Activated naive CD8-positive, alpha-beta T cell treated with anti-CD3 and anti-CD28 coated beads, Interleukin-2, amount 50 U/mL, for 16 hours (primary cell): ENCODE measurements around the gene ATP6V0B.

Source experiments
- DNase-seq: peaks from one replicate; pipeline ENCODE4 v3.0.0-alpha.2; 2020; ENCODE audit warnings: low read depth, low spot score

ATP6V0B gene

DNA sequence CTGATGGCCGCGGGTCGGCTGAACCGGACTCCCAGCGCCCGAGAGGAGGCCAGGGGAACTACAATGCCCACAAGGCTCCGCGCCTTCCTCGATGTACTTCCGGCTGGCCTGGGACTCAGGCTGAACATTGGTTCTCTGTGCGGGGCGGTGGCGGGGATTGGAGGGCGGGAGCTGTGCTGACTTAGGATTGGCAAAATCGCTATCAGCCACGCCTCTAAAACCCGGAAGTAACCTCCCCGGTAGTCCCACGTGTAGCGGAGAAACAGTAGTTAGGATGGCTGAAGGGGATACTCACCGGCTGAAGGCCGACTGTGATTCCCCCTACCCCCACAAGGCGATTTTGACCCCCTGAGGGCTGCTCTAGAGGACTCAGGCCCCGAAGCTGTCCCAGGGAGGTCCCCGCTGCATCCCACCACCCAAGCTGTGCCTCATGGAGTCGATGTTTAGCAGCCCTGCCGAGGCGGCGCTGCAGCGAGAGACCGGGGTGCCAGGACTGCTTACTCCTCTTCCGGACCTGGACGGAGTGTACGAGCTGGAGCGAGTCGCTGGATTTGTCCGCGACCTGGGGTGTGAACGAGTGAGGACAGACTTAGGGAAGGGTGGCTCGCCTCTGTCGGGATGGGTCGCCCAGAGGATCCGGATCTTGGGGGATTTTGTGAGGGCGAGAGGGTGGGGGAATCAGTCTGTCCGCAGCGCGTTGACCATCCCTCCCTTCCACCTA lies 4.9 kb upstream of the ATP6V0B start, which contains the start of gene DPH2:
DPH2 (plus strand) TSS at position 265 of the 721 bp plus-strand sequence; CDS start at position 431, 166 bp downstream.
- DNase-seq: peak; percentile 92

DNA sequence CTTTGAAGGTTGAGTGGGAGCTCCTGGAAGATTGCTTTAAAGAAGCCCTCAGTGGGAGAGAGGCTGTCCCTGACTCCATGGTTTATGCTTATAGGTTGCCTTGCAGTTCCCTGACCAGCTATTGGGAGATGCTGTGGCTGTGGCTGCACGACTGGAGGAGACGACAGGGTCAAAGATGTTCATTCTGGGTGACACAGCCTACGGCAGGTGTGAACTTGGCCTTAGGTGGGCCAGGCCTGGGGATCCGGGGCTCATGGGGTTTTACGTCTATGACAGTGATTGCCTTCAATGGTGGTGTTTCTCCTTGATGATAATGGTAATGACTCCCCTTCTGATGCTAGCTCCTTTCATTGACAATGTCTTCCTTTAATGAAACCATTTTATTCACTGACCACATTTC lies 4.3 kb upstream of the ATP6V0B start:
- DNase-seq: no peak

DNA sequence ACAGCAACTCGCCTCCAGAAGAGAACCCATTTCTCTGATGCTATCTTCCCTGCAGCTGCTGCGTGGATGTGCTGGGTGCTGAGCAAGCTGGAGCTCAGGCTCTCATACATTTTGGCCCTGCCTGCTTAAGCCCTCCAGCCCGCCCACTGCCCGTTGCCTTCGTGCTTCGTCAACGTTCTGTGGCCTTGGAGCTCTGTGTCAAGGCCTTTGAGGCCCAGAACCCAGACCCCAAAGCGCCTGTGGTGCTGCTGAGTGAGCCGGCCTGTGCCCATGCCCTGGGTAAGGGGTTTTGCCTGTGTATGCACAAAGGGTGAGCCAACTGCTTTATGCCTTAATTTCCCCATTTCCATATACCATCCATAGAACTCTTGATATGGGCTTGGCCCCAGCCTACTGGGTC lies 3.8 kb upstream of the ATP6V0B start:
- DNase-seq: no peak

DNA sequence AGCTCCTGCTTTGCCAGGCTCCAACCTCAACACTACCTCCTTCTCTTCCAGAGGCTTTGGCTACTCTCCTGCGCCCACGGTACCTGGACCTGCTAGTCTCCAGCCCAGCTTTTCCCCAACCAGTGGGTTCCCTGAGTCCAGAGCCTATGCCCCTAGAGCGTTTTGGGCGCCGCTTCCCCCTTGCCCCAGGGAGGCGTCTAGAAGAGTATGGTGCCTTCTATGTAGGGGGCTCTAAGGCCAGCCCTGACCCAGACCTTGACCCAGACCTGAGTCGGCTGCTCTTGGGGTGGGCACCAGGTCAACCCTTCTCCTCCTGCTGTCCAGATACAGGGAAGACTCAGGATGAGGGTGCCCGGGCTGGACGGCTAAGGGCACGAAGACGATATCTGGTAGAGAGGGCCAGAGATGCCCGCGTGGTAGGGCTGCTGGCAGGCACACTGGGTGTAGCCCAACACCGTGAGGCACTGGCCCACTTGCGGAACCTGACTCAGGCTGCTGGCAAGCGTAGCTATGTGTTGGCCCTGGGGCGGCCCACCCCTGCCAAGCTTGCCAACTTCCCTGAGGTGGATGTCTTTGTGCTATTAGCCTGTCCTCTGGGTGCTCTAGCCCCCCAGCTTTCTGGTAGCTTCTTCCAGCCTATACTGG lies 3.3 kb upstream of the ATP6V0B start:
- no peak for DNase-seq

DNA sequence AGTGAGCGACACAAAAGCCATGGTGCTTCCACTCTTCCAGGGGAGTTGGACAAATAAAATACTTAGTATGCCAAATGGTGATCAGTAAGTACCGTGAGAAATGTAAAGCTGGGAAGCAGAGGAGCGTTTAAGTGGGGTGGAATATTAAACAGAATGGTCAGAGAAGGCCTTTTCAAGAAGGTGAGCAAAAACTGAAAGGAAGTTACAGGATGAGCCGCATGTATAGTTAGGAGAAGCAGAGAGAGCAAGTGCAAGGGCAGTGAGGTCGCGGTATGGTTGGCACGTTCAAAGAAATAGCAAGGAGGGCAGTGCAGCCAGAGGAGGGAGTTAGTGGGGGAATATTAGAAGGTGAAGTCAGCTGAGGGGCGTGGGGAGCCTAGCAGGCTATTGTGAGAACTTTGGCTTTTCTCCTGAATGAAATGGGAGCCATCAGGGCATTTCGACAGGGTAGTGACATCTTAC lies 748 bp upstream of the ATP6V0B start:
- DNase-seq: no peak

DNA sequence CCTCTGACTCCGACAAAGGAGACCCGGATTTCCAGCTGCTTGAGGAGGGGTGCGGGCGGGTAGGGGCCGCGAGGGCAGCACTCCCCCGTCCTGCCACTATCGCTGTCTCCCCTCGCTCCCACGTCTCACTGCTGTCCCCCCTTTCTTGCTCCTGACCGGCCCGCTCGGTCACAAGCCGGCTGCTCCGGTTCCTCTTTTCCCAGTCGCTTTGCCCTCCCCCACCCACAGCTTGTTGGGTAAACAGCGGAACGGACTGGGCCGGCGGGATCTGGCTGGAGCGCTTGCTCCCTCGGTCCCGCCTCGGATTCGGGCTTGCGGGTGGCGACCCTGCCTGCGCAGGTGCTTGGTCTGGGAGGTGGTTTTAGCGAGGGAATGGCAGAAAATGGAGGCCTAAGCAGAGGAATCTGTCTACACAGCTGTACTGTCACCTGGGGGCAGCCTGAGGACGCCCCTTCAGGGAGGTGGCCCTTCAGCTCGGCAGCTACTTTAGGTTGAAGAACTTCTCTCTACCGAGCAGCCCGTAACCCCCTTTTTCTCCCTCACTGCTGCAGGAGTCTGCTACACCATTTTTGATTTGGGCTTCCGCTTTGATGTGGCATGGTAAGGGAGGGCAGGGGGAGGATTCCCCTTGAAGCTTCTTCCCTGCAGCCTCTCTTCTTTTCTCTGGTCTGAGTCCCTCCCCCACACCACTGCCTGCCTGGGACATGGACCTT lies 645 bp downstream of the ATP6V0B start:
- no peak for DNase-seq

DNA sequence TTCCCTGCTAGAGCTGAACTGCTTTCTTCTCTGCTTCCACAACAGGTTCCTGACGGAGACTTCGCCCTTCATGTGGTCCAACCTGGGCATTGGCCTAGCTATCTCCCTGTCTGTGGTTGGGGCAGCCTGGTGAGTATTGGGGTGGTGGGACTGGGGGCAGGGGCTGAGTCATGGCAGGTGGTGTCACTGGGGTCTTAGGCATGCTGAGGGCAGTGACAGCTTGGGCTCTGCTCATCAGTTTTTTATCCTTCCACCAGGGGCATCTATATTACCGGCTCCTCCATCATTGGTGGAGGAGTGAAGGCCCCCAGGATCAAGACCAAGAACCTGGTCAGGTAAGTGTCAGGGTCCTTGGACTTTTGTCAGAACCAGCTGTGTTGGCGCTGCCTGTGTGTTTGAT lies 1.3 kb downstream of the ATP6V0B start:
- no peak for DNase-seq

DNA sequence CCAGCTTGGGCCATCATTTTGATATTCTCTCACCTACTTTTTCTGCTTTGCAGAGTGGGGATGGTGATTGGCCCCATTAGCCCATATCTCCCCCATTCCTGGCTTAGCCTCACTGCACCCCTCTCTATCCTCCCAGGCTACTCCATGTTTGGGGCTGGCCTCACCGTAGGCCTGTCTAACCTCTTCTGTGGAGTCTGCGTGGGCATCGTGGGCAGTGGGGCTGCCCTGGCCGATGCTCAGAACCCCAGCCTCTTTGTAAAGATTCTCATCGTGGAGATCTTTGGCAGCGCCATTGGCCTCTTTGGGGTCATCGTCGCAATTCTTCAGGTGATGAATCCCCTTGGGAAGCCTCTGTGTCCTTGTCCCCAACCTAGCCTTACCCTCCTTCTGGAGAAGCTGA lies 2.1 kb downstream of the ATP6V0B start:
- no peak for DNase-seq

DNA sequence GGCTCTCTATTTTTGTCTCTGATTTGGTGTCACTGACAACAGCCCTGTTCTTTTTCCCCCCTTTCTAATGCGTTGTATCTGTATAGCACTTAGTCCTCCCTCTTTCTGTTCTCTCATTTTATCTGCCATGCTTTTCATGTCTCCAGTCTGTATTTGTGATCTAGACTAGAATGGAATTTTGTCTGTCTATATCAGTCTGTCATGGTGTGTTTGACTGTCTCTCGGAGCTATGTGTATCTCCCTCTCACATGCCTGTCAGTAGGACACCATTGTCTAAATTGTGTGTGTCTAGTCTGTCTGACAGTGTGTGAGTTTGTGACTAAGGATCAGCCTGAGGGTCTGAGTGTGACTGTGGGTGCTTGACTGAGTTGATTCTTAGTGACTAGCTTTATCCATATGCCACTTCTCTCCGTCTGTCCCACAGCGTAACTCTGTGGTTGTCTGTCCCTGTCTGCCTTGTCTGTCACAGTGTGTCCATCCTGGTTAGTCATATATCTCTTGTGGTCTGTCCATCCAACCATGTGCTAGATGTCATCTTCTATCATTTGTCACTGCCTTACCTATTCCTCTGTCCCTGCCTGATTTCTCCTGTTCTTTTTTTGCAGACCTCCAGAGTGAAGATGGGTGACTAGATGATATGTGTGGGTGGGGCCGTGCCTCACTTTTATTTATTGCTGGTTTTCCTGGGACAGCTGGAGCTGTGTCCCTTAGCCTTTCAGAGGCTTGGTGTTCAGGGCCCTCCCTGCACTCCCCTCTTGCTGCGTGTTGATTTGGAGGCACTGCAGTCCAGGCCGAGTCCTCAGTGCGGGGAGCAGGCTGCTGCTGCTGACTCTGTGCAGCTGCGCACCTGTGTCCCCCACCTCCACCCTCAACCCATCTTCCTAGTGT lies 2.9 kb downstream of the ATP6V0B start:
- no peak for DNase-seq

DNA sequence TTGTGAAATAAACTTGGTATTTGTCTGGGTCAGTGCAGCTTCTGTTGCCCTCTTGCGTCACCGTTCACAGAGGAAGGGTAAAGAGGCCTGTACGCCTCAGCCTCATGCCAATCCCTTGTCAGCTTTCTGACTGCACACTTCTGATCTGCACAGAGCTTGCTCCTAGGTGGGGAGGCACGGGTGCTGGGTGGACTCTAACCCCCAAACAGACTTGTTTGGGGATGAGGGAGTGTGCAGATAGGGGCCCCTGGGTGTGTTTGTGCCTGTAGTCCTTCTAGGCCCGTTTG lies 3.4 kb downstream of the ATP6V0B start:
- DNase-seq: no peak

DNA sequence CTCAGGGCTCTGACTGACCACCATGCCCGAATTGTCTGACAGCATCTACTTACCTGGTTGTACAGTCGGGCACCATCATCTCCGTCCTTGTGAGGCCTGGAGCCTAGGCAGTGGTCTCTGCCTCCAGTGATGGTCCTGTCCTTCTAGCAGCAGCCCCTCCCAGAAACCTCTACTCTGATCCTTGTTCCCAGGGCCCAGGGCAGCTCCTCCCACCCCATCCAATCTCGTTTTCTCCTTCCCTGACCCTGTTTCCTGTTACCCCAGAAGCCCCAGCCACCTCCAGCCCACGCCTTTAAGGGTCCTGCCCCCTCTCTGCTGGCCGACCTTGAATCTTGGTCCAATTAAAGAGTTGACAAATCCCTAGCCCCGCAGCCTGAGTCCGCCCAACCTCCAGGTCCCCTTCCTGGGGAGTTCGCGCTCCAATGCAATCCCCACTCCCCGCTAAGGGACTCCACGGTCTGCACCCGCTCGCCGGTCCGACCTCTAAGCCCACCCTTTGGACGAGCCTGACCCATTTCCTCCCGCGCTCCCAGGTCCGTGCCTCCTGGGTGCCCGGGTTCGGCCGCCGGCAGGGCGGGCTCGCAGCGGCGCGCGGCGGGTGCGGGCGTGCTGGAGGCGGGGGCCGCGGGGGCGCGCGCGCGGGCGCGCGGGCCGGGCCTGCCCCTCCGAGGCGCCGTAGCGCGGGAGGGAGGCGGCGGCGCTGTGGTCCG lies 3.9 kb downstream of the ATP6V0B start, which contains the start of gene B4GALT2:
B4GALT2 (plus strand) TSS at position 660 of the 710 bp plus-strand sequence. CDS start 1,951 bp downstream, outside the sequence.
- DNase-seq: no peak

DNA sequence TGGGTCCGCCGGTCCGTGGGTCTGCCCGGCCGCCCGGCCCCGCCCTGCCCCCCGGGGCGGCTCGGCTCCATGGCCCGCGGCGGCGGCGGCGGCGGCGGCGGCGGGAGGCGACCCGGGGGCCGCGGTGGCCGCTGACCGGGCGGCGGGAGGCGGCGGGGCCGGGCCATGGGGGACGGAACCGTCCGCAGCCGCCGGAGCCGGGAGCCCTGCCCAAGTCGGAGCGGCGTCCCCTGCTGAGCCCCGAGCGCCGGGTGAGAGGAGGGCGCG lies 4.4 kb downstream of the ATP6V0B start:
- DNase-seq: no peak

DNA sequence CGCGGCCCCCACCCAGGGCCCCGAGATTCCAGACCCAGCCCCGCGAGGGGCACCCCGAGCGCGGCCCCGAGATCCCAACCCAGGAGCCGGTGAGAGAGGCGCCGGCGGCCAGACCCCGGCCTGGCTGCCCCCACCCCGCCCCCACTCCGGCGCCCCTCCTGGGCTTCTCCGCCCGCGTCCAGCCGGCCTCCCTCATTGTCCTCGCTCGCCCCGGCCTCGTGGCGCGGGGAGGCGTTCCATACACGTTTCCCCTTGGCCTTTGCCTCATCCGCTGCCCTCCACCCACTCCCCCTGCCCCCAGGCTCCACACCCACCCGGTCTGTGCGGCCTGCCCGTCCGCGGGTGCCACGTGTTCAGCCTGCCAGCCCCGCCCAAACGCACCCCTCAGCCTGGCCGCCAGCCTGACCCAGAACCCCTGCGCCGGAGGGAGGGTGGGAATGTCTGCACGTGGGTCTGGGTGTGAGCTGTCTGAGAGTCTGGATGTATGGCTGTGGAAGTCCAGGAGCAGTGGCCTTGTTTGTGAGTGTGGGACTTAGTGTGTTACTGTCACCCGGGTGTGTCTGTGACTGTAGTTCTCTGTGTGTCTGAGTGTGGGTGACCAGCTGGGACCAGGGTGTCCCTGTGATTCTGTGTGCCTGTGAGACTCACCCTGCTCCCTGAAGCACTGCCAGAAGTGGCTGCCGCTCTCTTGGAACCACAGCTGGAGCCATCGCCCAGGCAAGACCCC lies 4.9 kb downstream of the ATP6V0B start:
- no peak for DNase-seq

DNA sequence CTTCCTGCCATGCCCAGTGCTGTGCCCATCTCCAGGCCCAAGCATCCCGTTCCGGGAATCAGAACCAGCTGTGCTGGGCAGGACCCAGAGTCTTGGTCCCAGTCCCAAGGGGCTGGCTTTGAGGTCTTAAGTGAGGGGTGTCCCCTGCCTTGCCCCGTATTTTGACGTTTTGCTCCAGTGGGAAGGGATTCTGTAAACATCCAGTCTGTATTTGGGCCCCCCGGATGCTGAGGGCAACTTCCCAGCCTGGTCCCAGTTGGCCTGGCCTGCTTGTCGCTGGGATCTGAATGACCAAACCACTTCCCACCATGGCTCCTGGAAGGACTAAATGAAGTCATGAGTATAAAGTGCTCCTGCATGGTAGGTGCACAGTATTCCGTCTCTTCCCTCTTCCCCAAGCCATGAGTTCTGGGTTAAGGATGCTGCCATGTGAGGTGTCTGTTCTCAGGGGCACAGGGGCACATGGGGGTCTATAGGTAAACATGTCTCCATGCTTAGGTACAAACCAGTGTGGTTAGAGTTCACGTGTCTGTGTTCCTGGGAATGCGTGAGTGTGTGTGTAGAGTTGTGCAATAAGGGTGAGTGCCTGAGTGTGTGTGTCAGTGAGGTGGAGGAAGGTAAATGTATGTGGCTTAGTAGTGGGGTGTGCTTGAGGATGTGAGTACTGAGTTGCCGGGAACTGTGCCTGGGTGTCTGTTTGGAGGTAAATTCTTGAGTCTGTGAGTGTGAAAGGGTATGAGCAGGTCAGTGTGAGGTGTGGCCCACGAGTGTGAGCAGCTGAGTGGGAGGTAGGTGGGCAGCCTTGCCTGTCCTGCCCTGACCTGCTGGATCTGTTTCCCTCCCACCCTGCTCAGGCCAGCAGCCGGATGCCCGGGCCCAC lies 5.7 kb downstream of the ATP6V0B start:
- DNase-seq: no peak

DNA sequence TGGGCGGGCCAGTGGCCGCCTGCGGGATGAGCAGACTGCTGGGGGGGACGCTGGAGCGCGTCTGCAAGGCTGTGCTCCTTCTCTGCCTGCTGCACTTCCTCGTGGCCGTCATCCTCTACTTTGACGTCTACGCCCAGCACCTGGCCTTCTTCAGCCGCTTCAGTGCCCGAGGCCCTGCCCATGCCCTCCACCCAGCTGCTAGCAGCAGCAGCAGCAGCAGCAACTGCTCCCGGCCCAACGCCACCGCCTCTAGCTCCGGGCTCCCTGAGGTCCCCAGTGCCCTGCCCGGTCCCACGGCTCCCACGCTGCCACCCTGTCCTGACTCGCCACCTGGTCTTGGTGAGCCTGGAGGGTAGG lies 6.4 kb downstream of the ATP6V0B start:
- no peak for DNase-seq

DNA sequence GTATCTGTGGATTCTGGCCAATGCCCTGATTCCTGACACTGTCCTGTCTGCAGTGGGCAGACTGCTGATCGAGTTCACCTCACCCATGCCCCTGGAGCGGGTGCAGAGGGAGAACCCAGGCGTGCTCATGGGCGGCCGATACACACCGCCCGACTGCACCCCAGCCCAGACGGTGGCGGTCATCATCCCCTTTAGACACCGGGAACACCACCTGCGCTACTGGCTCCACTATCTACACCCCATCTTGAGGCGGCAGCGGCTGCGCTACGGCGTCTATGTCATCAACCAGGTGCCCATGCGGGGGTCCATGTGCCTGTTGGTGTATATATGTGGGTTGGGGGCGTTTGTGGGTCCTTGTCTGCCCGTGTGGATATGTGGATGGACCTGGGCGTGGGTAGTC lies 6.9 kb downstream of the ATP6V0B start:
- no peak for DNase-seq

DNA sequence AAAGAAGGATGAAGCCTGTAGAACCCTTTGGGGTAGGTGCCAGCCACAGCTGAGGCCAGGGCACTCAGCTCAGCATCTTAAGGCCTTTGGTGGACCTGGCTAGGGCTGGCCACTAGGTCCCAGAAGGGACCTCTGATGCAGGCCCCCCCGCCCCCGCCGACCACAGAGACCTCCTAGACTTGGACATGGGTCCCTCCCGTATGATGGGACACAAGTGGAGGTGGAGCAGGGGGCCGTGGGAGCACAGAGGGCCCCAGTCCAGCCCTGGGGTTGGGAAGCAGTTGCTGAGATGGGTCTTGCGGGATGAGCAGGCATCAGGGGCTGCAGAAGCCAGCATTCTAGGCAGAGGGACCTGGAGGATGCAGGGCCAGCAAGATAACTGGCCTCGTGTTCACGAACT lies 7.5 kb downstream of the ATP6V0B start:
- DNase-seq: no peak

DNA sequence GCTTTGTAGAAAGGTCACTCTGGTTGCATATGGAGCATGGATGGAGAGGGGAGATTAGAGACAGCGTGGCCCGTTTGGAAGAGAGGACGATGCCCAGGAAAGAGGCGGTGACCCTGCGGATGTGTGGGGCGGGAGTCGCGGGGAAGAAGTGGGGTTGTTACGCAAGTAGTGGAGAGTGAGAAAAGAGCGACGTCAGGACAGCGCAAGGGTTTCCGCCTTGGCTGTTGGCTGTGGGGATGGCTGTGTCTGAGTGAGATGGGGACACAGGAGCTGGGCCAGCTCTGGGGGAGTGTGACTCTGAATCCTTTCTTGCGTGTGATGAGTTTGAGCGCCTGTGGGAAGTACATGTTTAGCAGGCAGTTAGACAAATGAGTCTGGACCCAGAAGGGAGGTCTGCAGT lies 8.0 kb downstream of the ATP6V0B start:
- no peak for DNase-seq

DNA sequence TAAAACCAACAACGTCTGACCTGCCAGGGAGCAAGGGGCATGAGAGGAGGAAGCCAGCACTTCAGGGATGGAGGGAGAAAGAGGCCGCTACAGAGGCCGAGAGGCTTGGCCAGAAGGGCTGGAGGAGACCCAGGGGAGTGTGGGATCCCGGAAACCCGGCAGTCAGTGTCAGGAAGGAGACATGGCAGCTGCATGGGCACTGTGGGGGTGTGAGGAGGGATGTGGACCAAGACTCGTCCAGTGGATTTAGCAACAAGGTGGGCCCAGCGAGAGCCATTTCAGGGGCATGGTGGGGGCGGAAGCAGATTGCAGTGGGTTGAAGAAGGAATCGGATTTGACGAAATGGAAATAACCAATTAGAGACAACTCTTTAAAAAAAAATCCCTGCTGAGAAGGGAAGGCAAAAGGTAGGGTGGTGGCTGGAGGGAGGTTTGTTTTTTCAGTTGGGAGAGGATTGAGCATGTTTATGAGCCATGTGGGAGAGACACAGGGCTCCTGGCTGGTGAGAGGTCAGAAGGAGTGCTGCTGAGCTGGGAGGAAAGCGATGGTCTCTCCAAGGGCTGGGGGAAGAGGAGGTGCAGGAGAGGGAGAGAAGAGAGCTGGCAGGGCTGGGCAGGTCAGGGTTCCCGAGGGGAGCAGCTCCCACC lies 8.6 kb downstream of the ATP6V0B start:
- no peak for DNase-seq
